HepG2 (cell line): ENCODE measurements around the gene SLC38A3. TPM values are rescaled to one million over a fixed set of nuclear protein-coding genes. Genes with fewer than 3 reads are reported as not detected.

Source experiments
- ATF2 ChIP-seq: sonication (generic); formaldehyde crosslinking; IDR thresholded peaks from 2 replicates; pipeline ENCODE4 v1.4.0; 2020; ENCODE audit warnings: missing genetic modification reagents
- ETV6 ChIP-seq: sonication (generic); formaldehyde crosslinking; conservative IDR thresholded peaks from 2 replicates; pipeline ENCODE4 v1.4.0; 2020; ENCODE audit warnings: missing genetic modification reagents
- FOXP1 ChIP-seq, 2 experiments: fragments of 450-650 bp in 1 of 2; IDR thresholded peaks; 2 replicates each; pipeline ENCODE4 v1.6.1; 2017 to 2018; ENCODE audit warnings: antibody characterized with exemption in 1 of 2
- GATAD2A ChIP-seq: IDR thresholded peaks from 2 replicates; pipeline ENCODE4 v1.6.1; 2016
- HES4 ChIP-seq: sonication (generic); formaldehyde crosslinking; IDR thresholded peaks from 2 replicates; pipeline ENCODE4 v1.9.0; 2021; ENCODE audit warnings: mild to moderate bottlenecking, missing genetic modification reagents, borderline replicate concordance
- ISL2 ChIP-seq: sonication (generic); formaldehyde crosslinking; IDR thresholded peaks from 2 replicates; pipeline ENCODE4 v1.5.0; 2020; ENCODE audit warnings: missing genetic modification reagents
- KDM5B ChIP-seq: sonication (generic); formaldehyde crosslinking; IDR thresholded peaks from 2 replicates; pipeline ENCODE4 v1.4.0; 2020; ENCODE audit warnings: missing genetic modification reagents, mild to moderate bottlenecking, borderline replicate concordance
- KLF6 ChIP-seq: IDR thresholded peaks from 2 replicates; pipeline ENCODE4 v1.8.0; 2016; ENCODE audit warnings: missing biosample characterization, missing genetic modification reagents
- MAFG ChIP-seq: sonication (generic); formaldehyde crosslinking; IDR thresholded peaks from 2 replicates; pipeline ENCODE4 v1.5.1; 2020; ENCODE audit warnings: mild to moderate bottlenecking, missing genetic modification reagents
- MIXL1 ChIP-seq: IDR thresholded peaks from 2 replicates; pipeline ENCODE4 v1.6.1; 2016
- NKX3-1 ChIP-seq: sonication (generic); formaldehyde crosslinking; IDR thresholded peaks from 2 replicates; pipeline ENCODE4 v1.5.0; 2020; ENCODE audit warnings: missing genetic modification reagents
- POGZ ChIP-seq: sonication (generic); formaldehyde crosslinking; IDR thresholded peaks from 2 replicates; pipeline ENCODE4 v1.4.0; 2020; ENCODE audit warnings: mild to moderate bottlenecking, missing genetic modification reagents
- PRDM15 ChIP-seq: sonication (generic); formaldehyde crosslinking; IDR thresholded peaks from 2 replicates; pipeline ENCODE4 v1.4.0; 2020; ENCODE audit warnings: missing genetic modification reagents
- SAP130 ChIP-seq: IDR thresholded peaks from 2 replicates; pipeline ENCODE4 v1.6.1; 2016; ENCODE audit warnings: low read depth
- SIX4 ChIP-seq: sonication (generic); formaldehyde crosslinking; IDR thresholded peaks from 2 replicates; pipeline ENCODE4 v1.4.0; 2020; ENCODE audit warnings: missing genetic modification reagents
- SKI ChIP-seq: fragments of 450-650 bp; IDR thresholded peaks from one replicate; pipeline ENCODE4 v1.6.1; 2018; ENCODE audit warnings: mild to moderate bottlenecking; ENCODE audit not compliant: partially characterized antibody
- SOX13 ChIP-seq, 3 experiments: fragments of 450-650 bp in 1 of 3; sonication (generic) in 1 of 3; formaldehyde crosslinking in 1 of 3; IDR thresholded peaks in 2 of 3; conservative IDR thresholded peaks in 1 of 3; 2 replicates each; pipeline versions ENCODE4 v1.5.0 to v1.6.1; 2016 to 2020; ENCODE audit warnings: antibody characterized with exemption in 1 of 3, mild to moderate bottlenecking in 1 of 3, missing compliant biosample characterization in 1 of 3, missing genetic modification reagents in 1 of 3, moderate library complexity in 1 of 3
- THRA ChIP-seq: sonication (generic); formaldehyde crosslinking; IDR thresholded peaks from 2 replicates; pipeline ENCODE4 v1.4.0; 2020; ENCODE audit warnings: missing genetic modification reagents, borderline replicate concordance
- ZFP36L2 ChIP-seq: sonication (generic); formaldehyde crosslinking; IDR thresholded peaks from 2 replicates; pipeline ENCODE4 v1.4.0; 2020; ENCODE audit warnings: missing genetic modification reagents
- ZFP41 ChIP-seq: sonication (generic); formaldehyde crosslinking; IDR thresholded peaks from 2 replicates; pipeline ENCODE4 v1.4.0; 2020; ENCODE audit warnings: mild to moderate bottlenecking, missing genetic modification reagents, borderline replicate concordance
- ZNF143 ChIP-seq: sonication (generic); formaldehyde crosslinking; IDR thresholded peaks from 2 replicates; pipeline ENCODE4 v1.4.0; 2020; ENCODE audit warnings: missing genetic modification reagents
- ZNF430 ChIP-seq: sonication (generic); formaldehyde crosslinking; IDR thresholded peaks from 2 replicates; pipeline ENCODE4 v1.9.0; 2021; ENCODE audit warnings: mild to moderate bottlenecking, missing genetic modification reagents
- ZNF629 ChIP-seq: sonication (generic); formaldehyde crosslinking; conservative IDR thresholded peaks from 2 replicates; pipeline ENCODE4 v1.5.0; 2020; ENCODE audit warnings: missing genetic modification reagents
- ZZZ3 ChIP-seq: sonication (generic); formaldehyde crosslinking; IDR thresholded peaks from 2 replicates; pipeline ENCODE4 v1.4.0; 2020; ENCODE audit warnings: missing genetic modification reagents, mild to moderate bottlenecking, borderline replicate concordance
- polyA plus RNA-seq, 8 experiments: library from polyadenylated mRNA; depleted of rRNA in 3 of 8; stranded (reverse) in 7 of 8; unstranded in 1 of 8; fragments of >200 nt; fragmentation: Illumina TruSeq in 4 of 8; extraction: Trizol in 4 of 8; gene quantifications; 2 replicates each; pipeline versions ENCODE4 v1.2.1 to v1.2.3, GENCODE V29; 2011 to 2016; ENCODE audit warnings: low read depth in 4 of 8, missing spikeins in 1 of 8, mixed read lengths in 1 of 8; ENCODE audit not compliant: insufficient read depth in 1 of 8
- total RNA-seq, 5 experiments: library from RNA; depleted of rRNA; stranded (reverse); fragments of >200 nt; fragmentation: Illumina TruSeq; extraction: Trizol; gene quantifications; 2 replicates each; pipeline ENCODE4 v1.2.3, GENCODE V29; 2016; ENCODE audit warnings: low read depth in 1 of 5

The SLC38A3 gene
- total and polyA plus RNA-seq, 2 of the 13 experiments (the other 11 are each of a cell fraction or from before 2014, with no cell fraction given), result 29.8 to 164 TPM

GRCh38 chr3:50227390-50228183 is 22.5 kb downstream of the SLC38A3 start (continued):
- 0 out of 2 replicates have a peak, but pooled peaks have one; percentile 11 for TF ChIP-seq ZNF629 (CRISPR knock-in tag)
- no peak for TF ChIP-seq ZFP41
- peak; percentile 91; the same call in 1 of the 2 replicates for TF ChIP-seq KLF6
- TF ChIP-seq HES4, result no peak
- peak; percentile 76 for TF ChIP-seq POGZ
- peak; percentile 62; the same call in 1 of the 2 replicates for TF ChIP-seq ISL2 (CRISPR knock-in tag)
- TF ChIP-seq FOXP1 (IDR thresholded peaks at IDR 0.05), result no peak
- TF ChIP-seq FOXP1 (CRISPR knock-in tag; IDR thresholded peaks at IDR 0.05), result 0 out of 2 replicates have a peak, but pooled peaks have one; percentile 38
- peak; percentile 54 for TF ChIP-seq ZNF143 (CRISPR knock-in tag)
- peak; percentile 73; the same call in 1 of the 2 replicates for TF ChIP-seq SIX4
- TF ChIP-seq NKX3-1 (CRISPR knock-in tag), result no peak
- peak; percentile 62 for TF ChIP-seq SKI
- peak; percentile 95 for TF ChIP-seq SAP130 (CRISPR knock-in tag)
- TF ChIP-seq ZNF430 (CRISPR knock-in tag), result 0 out of 2 replicates have a peak, but pooled peaks have one; percentile 52
- TF ChIP-seq MIXL1 (CRISPR knock-in tag), result peak; percentile 65; the same call in 1 of the 2 replicates
- peak; percentile 83; the same call in 1 of the 2 replicates for TF ChIP-seq ATF2 (CRISPR knock-in tag)
- no peak for TF ChIP-seq ZFP36L2 (CRISPR knock-in tag)
- peak; percentile 42; the same call in 1 of the 2 replicates for TF ChIP-seq ZZZ3 (CRISPR knock-in tag)
- no peak for TF ChIP-seq MAFG (CRISPR knock-in tag)
- TF ChIP-seq SOX13 (IDR thresholded peaks at IDR 0.05), result no peak
- peak in 1 of 2 experiments; percentile 54; a peak in 1 of 4 replicates for TF ChIP-seq SOX13 (CRISPR knock-in tag; conservative IDR thresholded peaks at IDR 0.05 in 1 of 2, IDR thresholded peaks at IDR 0.05 in 1 of 2)
- no peak for TF ChIP-seq PRDM15
- TF ChIP-seq GATAD2A (CRISPR knock-in tag), result peak; percentile 66
- peak; percentile 69; the same call in 1 of the 2 replicates for TF ChIP-seq THRA (CRISPR knock-in tag)
- peak; percentile 43; the same call in 1 of the 2 replicates for TF ChIP-seq KDM5B (CRISPR knock-in tag)
- TF ChIP-seq ETV6 (CRISPR knock-in tag), result peak; percentile 44; the same call in 1 of the 2 replicates
